HCT116 (cell line): Measurements from ENCODE around the gene PRDX2. TPM values are rescaled to one million over a fixed set of nuclear protein-coding genes. Genes with fewer than 3 reads are reported as not detected.

Experiments
- ATAC-seq: fragments of 200-7000 bp; cut with Tn5 transposase; 2 replicates; pipeline ENCODE4 v1.9.1; 2020; ENCODE audit warnings: mild to moderate bottlenecking, moderate library complexity
- BruUV-seq: library from RNA; stranded (reverse); fragments of 400-500 nt; replicated peaks from 2 replicates; lab custom pipeline; 2021; lab: Mats Ljungman, UMichigan
- CTCF ChIA-PET: fragments of 300-600 bp; sonication (Branson Sonifier 250); formaldehyde crosslinking; loops from one replicate; lab custom pipeline; 2021; ENCODE audit warnings: antibody characterized with exemption; lab: Charles Lee
- POLR2A ChIA-PET: fragments of 300-600, 350-600 bp; sonication (Branson Sonifier 250); formaldehyde crosslinking; loops from one replicate; lab custom pipeline; 2021; ENCODE audit warnings: antibody characterized with exemption; lab: Charles Lee
- RAD21 ChIA-PET, 2 experiments: fragments of 300-600 bp; sonication (Branson Sonifier 250); formaldehyde crosslinking; loops; one replicate each; lab custom pipeline; 2023; ENCODE audit warnings: low total read pairs in 2 of 2; ENCODE audit not compliant: uncharacterized antibody in 2 of 2, unreplicated experiment in 2 of 2, low non-redundant PET in 1 of 2; lab: Charles Lee
- DNase-seq: peaks from one replicate; pipeline ENCODE4 v3.0.0-alpha.2; 2010; ENCODE audit warnings: low read depth, low spot score
- H2AFZ ChIP-seq: fragments of 200-600 bp; shearing (Covaris generic), sonication (generic); 2 replicates; pipeline ENCODE4 v1.6.1; 2017; ENCODE audit warnings: low read depth, mixed run types, mixed read lengths, antibody characterized with exemption, low read length; ENCODE audit not compliant: poor library complexity, severe bottlenecking
- H3K27ac ChIP-seq: 2 replicates; pipeline ENCODE4 v1.5.1; 2012; ENCODE audit warnings: low read depth, low read length
- H3K27me3 ChIP-seq: fragments of 200-600 bp; sonication (generic); 2 replicates; pipeline ENCODE4 v1.6.1; 2016; ENCODE audit warnings: mixed run types, low read length, mixed read lengths; ENCODE audit not compliant: insufficient read depth
- H3K36me3 ChIP-seq, 2 experiments: fragments of 200-500 bp in 1 of 2; fragments of 200-600 bp in 1 of 2; sonication (Bioruptor generic) in 1 of 2; sonication (generic) in 1 of 2; 2 replicates each; pipeline versions ENCODE4 v1.5.1 to v1.6.1; 2014 to 2016; ENCODE audit warnings: low read length in 2 of 2, inconsistent platforms in 1 of 2, mixed read lengths in 1 of 2, mixed run types in 1 of 2; ENCODE audit not compliant: insufficient read depth in 2 of 2, control insufficient read depth in 1 of 2
- H3K4me1 ChIP-seq, 2 experiments: fragments of 200-600 bp in 1 of 2; sonication (generic) in 1 of 2; 2 replicates each; pipeline versions ENCODE4 v1.5.1 to v1.6.1; 2012 to 2017; ENCODE audit warnings: low read length in 2 of 2, inconsistent platforms in 1 of 2, mild to moderate bottlenecking in 1 of 2, mixed read lengths in 1 of 2, mixed run types in 1 of 2, moderate library complexity in 1 of 2; ENCODE audit not compliant: insufficient read depth in 2 of 2, control insufficient read depth in 1 of 2
- H3K4me2 ChIP-seq: fragments of 200-600 bp; sonication (generic); 2 replicates; pipeline ENCODE4 v1.6.1; 2017; ENCODE audit warnings: mixed run types, low read length, mixed read lengths
- H3K4me3 ChIP-seq, 2 experiments: fragments of 200-600 bp in 1 of 2; sonication (generic) in 1 of 2; replicated peaks in 1 of 2; 2 replicates each; pipeline ENCODE4 v1.5.1; 2011 to 2016; ENCODE audit warnings: low read length in 2 of 2, control low read depth in 1 of 2, low read depth in 1 of 2, mild to moderate bottlenecking in 1 of 2, mixed read lengths in 1 of 2, mixed run types in 1 of 2
- H3K79me2 ChIP-seq: fragments of 200-600 bp; sonication (generic); 2 replicates; pipeline ENCODE4 v1.6.1; 2017; ENCODE audit warnings: mild to moderate bottlenecking, mixed run types, low read length, moderate library complexity, mixed read lengths; ENCODE audit not compliant: insufficient read depth
- H3K9ac ChIP-seq: fragments of 200-600 bp; sonication (generic); 2 replicates; pipeline ENCODE4 v1.6.1; 2016; ENCODE audit warnings: low read length, mixed read lengths
- H3K9me2 ChIP-seq: fragments of 200-600 bp; sonication (generic), shearing (Covaris generic); 2 replicates; pipeline ENCODE4 v1.6.1; 2017; ENCODE audit warnings: mixed run types, mild to moderate bottlenecking, moderate library complexity; ENCODE audit not compliant: insufficient read depth
- H3K9me3 ChIP-seq, 2 experiments: fragments of 200-500 bp in 1 of 2; fragments of 200-600 bp in 1 of 2; sonication (Bioruptor generic) in 1 of 2; sonication (generic) in 1 of 2; 2 replicates each; pipeline ENCODE4 v1.6.1; 2014 to 2017; ENCODE audit warnings: low read length in 2 of 2, mixed read lengths in 2 of 2, inconsistent platforms in 1 of 2, low read depth in 1 of 2, mild to moderate bottlenecking in 1 of 2, mixed run types in 1 of 2, moderate library complexity in 1 of 2; ENCODE audit not compliant: control insufficient read depth in 1 of 2, insufficient read depth in 1 of 2
- H4K20me1 ChIP-seq: fragments of 200-600 bp; sonication (generic), shearing (Covaris generic); 2 replicates; pipeline ENCODE4 v1.6.1; 2017; ENCODE audit warnings: mixed run types, mild to moderate bottlenecking, moderate library complexity; ENCODE audit not compliant: insufficient read depth
- CBX3 ChIP-seq: IDR thresholded peaks from 2 replicates; pipeline ENCODE4 v1.6.1; 2012; ENCODE audit warnings: low read depth
- CEBPB ChIP-seq: IDR thresholded peaks from 2 replicates; pipeline ENCODE4 v1.6.1; 2012; ENCODE audit warnings: low read depth
- EZH2phosphoT487 ChIP-seq: fragments of 200-600 bp; IDR thresholded peaks from 2 replicates; pipeline ENCODE4 v1.6.1; 2018; ENCODE audit warnings: antibody characterized with exemption, borderline replicate concordance
- FOSL1 ChIP-seq: IDR thresholded peaks from 2 replicates; pipeline ENCODE4 v1.6.1; 2012; ENCODE audit warnings: low read depth
- JUND ChIP-seq: IDR thresholded peaks from 2 replicates; pipeline ENCODE4 v1.6.1; 2012
- POLR2A ChIP-seq: IDR thresholded peaks from 2 replicates; pipeline ENCODE4 v1.7.0; 2011; ENCODE audit warnings: borderline replicate concordance; ENCODE audit not compliant: insufficient read depth, insufficient read length; ENCODE audit errors: extremely low read depth
- RAD21 ChIP-seq: IDR thresholded peaks from 2 replicates; pipeline ENCODE4 v1.6.1; 2012; ENCODE audit warnings: low read depth, mild to moderate bottlenecking
- SP1 ChIP-seq: IDR thresholded peaks from 2 replicates; pipeline ENCODE4 v1.6.1; 2012; ENCODE audit warnings: low read depth
- SRF ChIP-seq: IDR thresholded peaks from 2 replicates; pipeline ENCODE4 v1.6.1; 2012; ENCODE audit warnings: low read depth
- TCF7L2 ChIP-seq: IDR thresholded peaks from 2 replicates; pipeline ENCODE4 v1.7.0; 2011; ENCODE audit warnings: borderline replicate concordance, inconsistent platforms; ENCODE audit not compliant: insufficient read depth, insufficient read length; ENCODE audit errors: extremely low read depth
- YY1 ChIP-seq: IDR thresholded peaks from 2 replicates; pipeline ENCODE4 v1.6.1; 2011; ENCODE audit warnings: low read length, low read depth, moderate library complexity, mild to moderate bottlenecking; ENCODE audit not compliant: insufficient replicate concordance; ENCODE audit errors: extremely low read depth
- ZFX ChIP-seq: fragments of 450-650 bp; IDR thresholded peaks from 2 replicates; pipeline ENCODE4 v1.6.1; 2017
- ZNF274 ChIP-seq: fragments of 200-500 bp; sonication (Bioruptor generic); IDR thresholded peaks from 2 replicates; pipeline ENCODE4 v1.6.1; 2014; ENCODE audit warnings: mild to moderate bottlenecking, low read depth, low read length, inconsistent platforms
- intact Hi-C: fragments of 100-400 bp; cut with micrococcal nuclease; formaldehyde crosslinking; loops from 2 replicates; pipeline ENCODE4 v1.10.0; 2022
- total RNA-seq: library from RNA; stranded (reverse); gene quantifications from one replicate; pipeline ENCODE4 v1.2.1, GENCODE V29; 2021; ENCODE audit not compliant: unreplicated experiment
- TF ChIP-seq, protein P1 (sequence below): IDR thresholded peaks from 2 replicates; pipeline ENCODE4 v1.6.1; 2012
- TF ChIP-seq, protein P2 (sequence below): IDR thresholded peaks from 2 replicates; pipeline ENCODE4 v1.6.1; 2012; ENCODE audit warnings: low read depth
- TF ChIP-seq, protein P3 (sequence below): IDR thresholded peaks from 2 replicates; pipeline ENCODE4 v1.6.1; 2011; ENCODE audit warnings: mild to moderate bottlenecking, low read length, moderate library complexity; ENCODE audit not compliant: insufficient replicate concordance; ENCODE audit errors: extremely low read depth
- TF ChIP-seq, protein P4 (sequence below), 3 experiments: fragments of 200-600 bp in 1 of 3; sonication (generic) in 1 of 3; IDR thresholded peaks in 2 of 3; conservative IDR thresholded peaks in 1 of 3; 2 replicates each; pipeline ENCODE4 v1.5.1; 2012 to 2017; ENCODE audit warnings: low read depth in 2 of 3, low read length in 2 of 3, antibody characterized with exemption in 1 of 3, borderline replicate concordance in 1 of 3, control low read depth in 1 of 3, mild to moderate bottlenecking in 1 of 3, mixed read lengths in 1 of 3, mixed run types in 1 of 3, moderate library complexity in 1 of 3; ENCODE audit not compliant: insufficient read depth in 1 of 3
- TF ChIP-seq, protein P5 (sequence below): IDR thresholded peaks from 2 replicates; pipeline ENCODE4 v1.6.1; 2012

The PRDX2 gene
- total RNA-seq, 1 experiment from 2014 or later, result 387 TPM

DNA sequence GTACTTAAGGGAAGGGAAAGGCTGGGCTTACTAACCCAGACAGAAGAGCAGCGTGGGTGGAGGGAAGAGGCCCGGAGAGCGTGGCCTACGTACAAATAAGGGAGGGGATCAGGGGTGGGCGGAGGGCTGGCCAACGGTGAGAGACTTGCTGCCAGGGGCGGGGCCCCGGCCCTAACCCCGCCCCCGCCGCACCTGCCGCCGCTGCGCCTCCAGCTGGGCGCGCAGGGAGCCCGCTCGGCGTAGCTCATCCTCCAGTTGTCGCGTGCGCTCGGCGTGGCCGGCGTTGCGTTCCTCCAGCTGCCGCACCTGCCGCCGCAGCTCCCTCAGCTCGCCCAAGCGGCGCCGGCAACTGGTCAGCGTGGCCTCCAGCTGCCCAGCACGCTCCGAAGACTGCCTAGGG, 31.9 kb downstream of the PRDX2 start (continued):
- TF ChIP-seq, protein P1, sequence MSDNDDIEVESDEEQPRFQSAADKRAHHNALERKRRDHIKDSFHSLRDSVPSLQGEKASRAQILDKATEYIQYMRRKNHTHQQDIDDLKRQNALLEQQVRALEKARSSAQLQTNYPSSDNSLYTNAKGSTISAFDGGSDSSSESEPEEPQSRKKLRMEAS, result no peak
- TF ChIP-seq RAD21 (no peak), CBX3 (no peak), TCF7L2 (no peak), JUND (no peak), ZNF274 (no peak)

DNA sequence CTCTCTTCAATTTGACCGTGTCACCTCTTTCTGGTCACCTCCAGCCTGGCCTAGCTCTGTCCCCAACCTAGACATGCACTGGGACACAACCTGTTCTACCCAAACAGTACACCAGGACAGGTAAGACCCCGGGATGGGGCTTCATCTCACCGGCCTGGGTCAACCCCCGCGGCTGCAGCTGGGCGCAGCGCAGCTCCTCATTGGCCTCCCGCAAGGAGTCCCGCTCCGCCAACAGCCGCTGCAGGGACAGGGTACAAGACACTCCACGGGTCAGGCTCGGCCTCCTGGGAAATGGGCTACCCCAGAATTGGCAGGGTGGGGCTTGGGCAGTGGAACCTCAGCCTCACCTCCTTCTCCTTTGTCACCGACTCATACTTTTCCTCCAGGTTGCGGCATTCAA, 33.9 kb downstream of the PRDX2 start:
- no peak overlapping the region for H3K4me2 ChIP-seq
- no peak overlapping the region for H3K4me3 ChIP-seq
- peaks cover 14 to 20% of the 10 kb centered on the region in 2 experiments for H3K36me3 ChIP-seq
- H3K27me3 ChIP-seq, result no peaks in the 10 kb centered on the region
- BruUV-seq, result no TSS peak
- no peaks in the 10 kb centered on the region for H3K9me3 ChIP-seq
- ChIA-PET CTCF (interaction anchor here (3.1 to 4.5 kb wide), 4 partner anchors 9 to 79 kb away, joined by 34 to 123 read pairs (median 50); partner anchors contain the start of gene HOOK2), POLR2A (interaction anchor here (5.4 kb wide), 1 partner anchor 26 kb away, joined by 98 read pairs; the partner anchor contains the start of gene JUNB), RAD21 (no interaction called here)
- intact Hi-C loops, result no loop called here
- H4K20me1 ChIP-seq, result no peaks in the 10 kb centered on the region
- H3K27ac ChIP-seq, result no peak overlapping the region
- no peaks in the 10 kb centered on the region for H3K79me2 ChIP-seq
- peaks cover 5 to 20% of the 10 kb centered on the region in 2 experiments; a peak in 3 of 4 replicates for H3K4me1 ChIP-seq
- H2AFZ ChIP-seq, result no peak overlapping the region
- DNase-seq (no peak), ATAC-seq (no peak)
- no peak overlapping the region for H3K9ac ChIP-seq
- no peaks in the 10 kb centered on the region for H3K9me2 ChIP-seq
- TF ChIP-seq SRF (no peak), EZH2phosphoT487 (no peak), SP1 (no peak), CEBPB (no peak), POLR2A (no peak), TCF7L2 (no peak), YY1 (no peak), RAD21 (no peak), FOSL1 (no peak), ZFX (no peak)
- TF ChIP-seq, protein P2, sequence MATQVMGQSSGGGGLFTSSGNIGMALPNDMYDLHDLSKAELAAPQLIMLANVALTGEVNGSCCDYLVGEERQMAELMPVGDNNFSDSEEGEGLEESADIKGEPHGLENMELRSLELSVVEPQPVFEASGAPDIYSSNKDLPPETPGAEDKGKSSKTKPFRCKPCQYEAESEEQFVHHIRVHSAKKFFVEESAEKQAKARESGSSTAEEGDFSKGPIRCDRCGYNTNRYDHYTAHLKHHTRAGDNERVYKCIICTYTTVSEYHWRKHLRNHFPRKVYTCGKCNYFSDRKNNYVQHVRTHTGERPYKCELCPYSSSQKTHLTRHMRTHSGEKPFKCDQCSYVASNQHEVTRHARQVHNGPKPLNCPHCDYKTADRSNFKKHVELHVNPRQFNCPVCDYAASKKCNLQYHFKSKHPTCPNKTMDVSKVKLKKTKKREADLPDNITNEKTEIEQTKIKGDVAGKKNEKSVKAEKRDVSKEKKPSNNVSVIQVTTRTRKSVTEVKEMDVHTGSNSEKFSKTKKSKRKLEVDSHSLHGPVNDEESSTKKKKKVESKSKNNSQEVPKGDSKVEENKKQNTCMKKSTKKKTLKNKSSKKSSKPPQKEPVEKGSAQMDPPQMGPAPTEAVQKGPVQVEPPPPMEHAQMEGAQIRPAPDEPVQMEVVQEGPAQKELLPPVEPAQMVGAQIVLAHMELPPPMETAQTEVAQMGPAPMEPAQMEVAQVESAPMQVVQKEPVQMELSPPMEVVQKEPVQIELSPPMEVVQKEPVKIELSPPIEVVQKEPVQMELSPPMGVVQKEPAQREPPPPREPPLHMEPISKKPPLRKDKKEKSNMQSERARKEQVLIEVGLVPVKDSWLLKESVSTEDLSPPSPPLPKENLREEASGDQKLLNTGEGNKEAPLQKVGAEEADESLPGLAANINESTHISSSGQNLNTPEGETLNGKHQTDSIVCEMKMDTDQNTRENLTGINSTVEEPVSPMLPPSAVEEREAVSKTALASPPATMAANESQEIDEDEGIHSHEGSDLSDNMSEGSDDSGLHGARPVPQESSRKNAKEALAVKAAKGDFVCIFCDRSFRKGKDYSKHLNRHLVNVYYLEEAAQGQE, result no peak
- TF ChIP-seq, protein P3, sequence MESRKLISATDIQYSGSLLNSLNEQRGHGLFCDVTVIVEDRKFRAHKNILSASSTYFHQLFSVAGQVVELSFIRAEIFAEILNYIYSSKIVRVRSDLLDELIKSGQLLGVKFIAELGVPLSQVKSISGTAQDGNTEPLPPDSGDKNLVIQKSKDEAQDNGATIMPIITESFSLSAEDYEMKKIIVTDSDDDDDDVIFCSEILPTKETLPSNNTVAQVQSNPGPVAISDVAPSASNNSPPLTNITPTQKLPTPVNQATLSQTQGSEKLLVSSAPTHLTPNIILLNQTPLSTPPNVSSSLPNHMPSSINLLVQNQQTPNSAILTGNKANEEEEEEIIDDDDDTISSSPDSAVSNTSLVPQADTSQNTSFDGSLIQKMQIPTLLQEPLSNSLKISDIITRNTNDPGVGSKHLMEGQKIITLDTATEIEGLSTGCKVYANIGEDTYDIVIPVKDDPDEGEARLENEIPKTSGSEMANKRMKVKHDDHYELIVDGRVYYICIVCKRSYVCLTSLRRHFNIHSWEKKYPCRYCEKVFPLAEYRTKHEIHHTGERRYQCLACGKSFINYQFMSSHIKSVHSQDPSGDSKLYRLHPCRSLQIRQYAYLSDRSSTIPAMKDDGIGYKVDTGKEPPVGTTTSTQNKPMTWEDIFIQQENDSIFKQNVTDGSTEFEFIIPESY, result no peak
- TF ChIP-seq, protein P1, result no peak
- TF ChIP-seq, protein P4, sequence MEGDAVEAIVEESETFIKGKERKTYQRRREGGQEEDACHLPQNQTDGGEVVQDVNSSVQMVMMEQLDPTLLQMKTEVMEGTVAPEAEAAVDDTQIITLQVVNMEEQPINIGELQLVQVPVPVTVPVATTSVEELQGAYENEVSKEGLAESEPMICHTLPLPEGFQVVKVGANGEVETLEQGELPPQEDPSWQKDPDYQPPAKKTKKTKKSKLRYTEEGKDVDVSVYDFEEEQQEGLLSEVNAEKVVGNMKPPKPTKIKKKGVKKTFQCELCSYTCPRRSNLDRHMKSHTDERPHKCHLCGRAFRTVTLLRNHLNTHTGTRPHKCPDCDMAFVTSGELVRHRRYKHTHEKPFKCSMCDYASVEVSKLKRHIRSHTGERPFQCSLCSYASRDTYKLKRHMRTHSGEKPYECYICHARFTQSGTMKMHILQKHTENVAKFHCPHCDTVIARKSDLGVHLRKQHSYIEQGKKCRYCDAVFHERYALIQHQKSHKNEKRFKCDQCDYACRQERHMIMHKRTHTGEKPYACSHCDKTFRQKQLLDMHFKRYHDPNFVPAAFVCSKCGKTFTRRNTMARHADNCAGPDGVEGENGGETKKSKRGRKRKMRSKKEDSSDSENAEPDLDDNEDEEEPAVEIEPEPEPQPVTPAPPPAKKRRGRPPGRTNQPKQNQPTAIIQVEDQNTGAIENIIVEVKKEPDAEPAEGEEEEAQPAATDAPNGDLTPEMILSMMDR (IDR thresholded peaks at IDR 0.05 in 2 of 3, conservative IDR thresholded peaks at IDR 0.05 in 1 of 3; ENCODE audit: borderline replicate concordance in 1 of 3, insufficient read depth in 1 of 3, low read depth in 2 of 3, low read length in 2 of 3), result no peak
- TF ChIP-seq, protein P5, sequence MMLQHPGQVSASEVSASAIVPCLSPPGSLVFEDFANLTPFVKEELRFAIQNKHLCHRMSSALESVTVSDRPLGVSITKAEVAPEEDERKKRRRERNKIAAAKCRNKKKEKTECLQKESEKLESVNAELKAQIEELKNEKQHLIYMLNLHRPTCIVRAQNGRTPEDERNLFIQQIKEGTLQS, result no peak
